DND-41 (cell line): ENCODE data around the gene ADAMTS19.

Source experiments
- ATAC-seq: fragments of 200-7000 bp; cut with Tn5 transposase; 3 replicates; pipeline ENCODE4 v1.9.1; 2021; ENCODE audit warnings: low read depth; ENCODE audit not compliant: insufficient read depth
- DNase-seq: peaks from one replicate; pipeline ENCODE4 v3.0.0-alpha.2; 2020
- H2AFZ ChIP-seq: 2 replicates; pipeline ENCODE4 v1.6.0; 2012; ENCODE audit warnings: low read depth, low read length
- H3K27ac ChIP-seq: 2 replicates; pipeline ENCODE4 v1.5.1; 2012; ENCODE audit warnings: low read length, inconsistent platforms
- H3K27me3 ChIP-seq: fragments of 200-600 bp; sonication (generic); 2 replicates; pipeline ENCODE4 v1.6.0; 2012; ENCODE audit warnings: low read length, mild to moderate bottlenecking, inconsistent platforms; ENCODE audit not compliant: insufficient read depth, poor library complexity
- H3K36me3 ChIP-seq: 2 replicates; pipeline ENCODE4 v1.5.1; 2012; ENCODE audit warnings: low read length, inconsistent platforms; ENCODE audit not compliant: insufficient read depth
- H3K4me1 ChIP-seq: 2 replicates; pipeline ENCODE4 v1.5.1; 2012; ENCODE audit warnings: mild to moderate bottlenecking, low read length; ENCODE audit not compliant: insufficient read depth
- H3K4me2 ChIP-seq: 2 replicates; pipeline ENCODE4 v1.6.0; 2012; ENCODE audit warnings: mild to moderate bottlenecking, moderate library complexity, low read length, inconsistent platforms; ENCODE audit not compliant: insufficient read depth
- H3K4me3 ChIP-seq, 2 experiments: fragments of 200-600 bp in 1 of 2; shearing (Covaris generic) in 1 of 2; 2 replicates each; pipeline ENCODE4 v1.5.1; 2012 to 2016; ENCODE audit warnings: inconsistent platforms in 2 of 2, low read length in 2 of 2, mild to moderate bottlenecking in 2 of 2, low read depth in 1 of 2, moderate library complexity in 1 of 2
- H3K79me2 ChIP-seq: 2 replicates; pipeline ENCODE4 v1.6.0; 2012; ENCODE audit warnings: low read length, inconsistent platforms; ENCODE audit not compliant: insufficient read depth
- H3K9ac ChIP-seq: 2 replicates; pipeline ENCODE4 v1.6.0; 2012; ENCODE audit warnings: low read depth, mild to moderate bottlenecking, inconsistent platforms, low read length, moderate library complexity
- H3K9me3 ChIP-seq: 2 replicates; pipeline ENCODE4 v1.5.1; 2012; ENCODE audit warnings: low read length, moderate library complexity, mild to moderate bottlenecking, inconsistent platforms; ENCODE audit not compliant: insufficient read depth, severe bottlenecking
- H4K20me1 ChIP-seq: 2 replicates; pipeline ENCODE4 v1.6.0; 2012; ENCODE audit warnings: low read length; ENCODE audit not compliant: insufficient read depth
- EZH2 ChIP-seq: IDR thresholded peaks from 3 replicates; pipeline ENCODE4 v1.6.1; 2012; ENCODE audit warnings: borderline replicate concordance, low read depth, mild to moderate bottlenecking, moderate library complexity, low read length, inconsistent platforms; ENCODE audit not compliant: severe bottlenecking
- TF ChIP-seq, protein P1 (sequence below): IDR thresholded peaks from 2 replicates; pipeline ENCODE4 v1.5.1; 2012; ENCODE audit warnings: borderline replicate concordance, low read length, moderate library complexity, mild to moderate bottlenecking; ENCODE audit not compliant: poor library complexity, severe bottlenecking; ENCODE audit errors: extremely low read depth

ADAMTS19 gene

DNA sequence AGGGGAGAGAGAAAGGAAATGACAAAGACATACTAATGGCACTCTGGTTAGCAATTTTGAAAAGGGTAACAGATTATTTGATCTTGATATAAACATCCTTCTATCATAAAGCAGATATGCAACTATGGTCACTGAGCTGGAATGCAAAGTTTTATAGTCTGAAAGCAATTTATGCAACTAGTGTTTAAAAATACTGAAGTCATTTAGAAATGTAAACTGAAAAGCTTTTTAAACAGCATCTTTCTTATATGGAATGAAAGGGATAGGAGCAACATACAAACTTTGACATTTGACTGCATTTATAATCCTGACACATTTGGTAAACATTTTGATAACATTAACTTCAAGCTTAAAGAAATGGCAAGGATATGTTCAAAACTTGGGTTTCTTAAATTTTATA is 28.7 kb upstream of the ADAMTS19 start:
- TF ChIP-seq, protein P1, sequence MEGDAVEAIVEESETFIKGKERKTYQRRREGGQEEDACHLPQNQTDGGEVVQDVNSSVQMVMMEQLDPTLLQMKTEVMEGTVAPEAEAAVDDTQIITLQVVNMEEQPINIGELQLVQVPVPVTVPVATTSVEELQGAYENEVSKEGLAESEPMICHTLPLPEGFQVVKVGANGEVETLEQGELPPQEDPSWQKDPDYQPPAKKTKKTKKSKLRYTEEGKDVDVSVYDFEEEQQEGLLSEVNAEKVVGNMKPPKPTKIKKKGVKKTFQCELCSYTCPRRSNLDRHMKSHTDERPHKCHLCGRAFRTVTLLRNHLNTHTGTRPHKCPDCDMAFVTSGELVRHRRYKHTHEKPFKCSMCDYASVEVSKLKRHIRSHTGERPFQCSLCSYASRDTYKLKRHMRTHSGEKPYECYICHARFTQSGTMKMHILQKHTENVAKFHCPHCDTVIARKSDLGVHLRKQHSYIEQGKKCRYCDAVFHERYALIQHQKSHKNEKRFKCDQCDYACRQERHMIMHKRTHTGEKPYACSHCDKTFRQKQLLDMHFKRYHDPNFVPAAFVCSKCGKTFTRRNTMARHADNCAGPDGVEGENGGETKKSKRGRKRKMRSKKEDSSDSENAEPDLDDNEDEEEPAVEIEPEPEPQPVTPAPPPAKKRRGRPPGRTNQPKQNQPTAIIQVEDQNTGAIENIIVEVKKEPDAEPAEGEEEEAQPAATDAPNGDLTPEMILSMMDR = no peak
- TF ChIP-seq EZH2 = no peak
- no peaks in the 10 kb centered on the region for H4K20me1 ChIP-seq
- ATAC-seq = no peak
- no peak overlapping the region for H3K4me3 ChIP-seq
- H3K4me2 ChIP-seq = no peak overlapping the region
- DNase-seq = no peak
- H2AFZ ChIP-seq = no peak overlapping the region
- H3K27me3 ChIP-seq = no peaks in the 10 kb centered on the region
- no peak overlapping the region for H3K27ac ChIP-seq
- no peaks in the 10 kb centered on the region for H3K36me3 ChIP-seq
- no peaks in the 10 kb centered on the region for H3K4me1 ChIP-seq
- H3K9me3 ChIP-seq = no peaks in the 10 kb centered on the region
- H3K9ac ChIP-seq = no peak overlapping the region
- no peaks in the 10 kb centered on the region for H3K79me2 ChIP-seq

DNA sequence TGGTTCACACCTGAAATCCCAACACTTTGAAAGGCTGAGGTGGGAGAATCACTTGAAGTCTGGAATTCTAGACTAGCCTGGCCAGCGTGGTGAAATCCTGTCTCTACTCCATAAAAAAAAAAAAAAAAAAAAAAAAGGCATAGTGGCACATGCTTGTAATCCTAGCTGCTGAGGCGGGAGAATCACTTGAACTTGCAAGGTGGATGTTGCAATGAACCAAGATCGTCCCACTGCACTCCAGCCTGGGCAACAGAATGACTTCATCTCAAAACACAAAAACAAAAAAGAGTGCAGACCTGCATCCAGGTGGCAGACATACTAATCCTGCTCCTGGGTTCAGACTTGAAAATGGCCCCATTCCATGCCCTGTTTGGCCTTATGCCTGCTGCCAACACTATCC is 21.8 kb upstream of the ADAMTS19 start:
- Histone ChIP-seq H3K4me2 (no peak overlapping the region), H3K36me3 (no peaks in the 10 kb centered on the region), H3K9ac (no peak overlapping the region), H3K79me2 (no peaks in the 10 kb centered on the region), H3K9me3 (no peaks in the 10 kb centered on the region), H4K20me1 (no peaks in the 10 kb centered on the region), H3K4me1 (no peaks in the 10 kb centered on the region), H2AFZ (no peak overlapping the region), H3K4me3 (no peak overlapping the region), H3K27me3 (no peaks in the 10 kb centered on the region), H3K27ac (no peak overlapping the region)
- ATAC-seq = no peak
- no peak for DNase-seq
- TF ChIP-seq, protein P1 = no peak
- TF ChIP-seq EZH2 = no peak

DNA sequence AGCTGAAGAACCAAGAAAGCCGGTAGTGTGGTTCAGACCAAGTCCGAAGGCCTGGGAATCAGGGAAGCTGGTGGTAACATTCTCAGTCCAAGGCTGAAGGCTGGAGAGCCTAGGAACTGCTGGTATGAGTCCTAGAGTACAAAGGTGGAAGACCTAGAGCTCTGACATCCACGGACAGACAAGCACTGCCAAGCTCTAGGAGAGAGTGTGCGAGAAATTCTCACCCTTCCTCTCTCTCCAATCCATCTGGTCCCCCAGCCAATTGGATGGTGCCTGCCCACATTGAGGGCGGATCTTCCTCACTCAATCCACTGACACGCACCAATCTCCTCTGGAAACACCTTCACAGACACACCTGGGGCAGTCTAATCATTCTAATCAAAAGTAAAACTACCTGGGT is 19.7 kb upstream of the ADAMTS19 start:
- H3K27ac ChIP-seq = no peak overlapping the region
- no peaks in the 10 kb centered on the region for H3K79me2 ChIP-seq
- no peaks in the 10 kb centered on the region for H4K20me1 ChIP-seq
- no peak for DNase-seq
- no peak overlapping the region for H3K9ac ChIP-seq
- H2AFZ ChIP-seq = no peak overlapping the region
- H3K36me3 ChIP-seq = no peaks in the 10 kb centered on the region
- TF ChIP-seq EZH2 = no peak
- TF ChIP-seq, protein P1 = no peak
- H3K4me2 ChIP-seq = no peak overlapping the region
- H3K4me3 ChIP-seq = no peak overlapping the region
- no peaks in the 10 kb centered on the region for H3K27me3 ChIP-seq
- H3K9me3 ChIP-seq = no peaks in the 10 kb centered on the region
- ATAC-seq = no peak
- no peaks in the 10 kb centered on the region for H3K4me1 ChIP-seq

DNA sequence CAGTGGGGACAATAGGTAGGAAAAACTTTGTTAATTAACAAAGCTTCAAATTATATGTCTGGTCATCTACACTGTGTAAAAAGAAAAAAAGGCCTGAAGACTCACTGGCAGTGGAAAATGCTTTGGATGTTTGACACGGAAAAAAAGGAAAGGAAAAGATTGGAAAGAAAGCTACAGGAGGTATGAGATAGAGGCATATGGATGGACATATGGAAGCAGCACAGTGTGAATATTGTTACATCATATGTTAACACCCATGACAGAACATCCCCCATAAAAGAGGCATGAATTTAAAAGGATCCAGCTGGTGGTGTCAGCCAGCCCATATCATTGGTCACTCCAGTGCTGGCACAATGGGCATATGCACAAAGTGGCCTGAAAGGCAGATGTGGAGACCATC is 19.0 kb upstream of the ADAMTS19 start:
- no peaks in the 10 kb centered on the region for H3K27me3 ChIP-seq
- H3K9me3 ChIP-seq = no peaks in the 10 kb centered on the region
- ATAC-seq = no peak
- no peak for TF ChIP-seq EZH2
- TF ChIP-seq, protein P1 = no peak
- H3K4me1 ChIP-seq = no peaks in the 10 kb centered on the region
- no peaks in the 10 kb centered on the region for H3K36me3 ChIP-seq
- no peaks in the 10 kb centered on the region for H3K79me2 ChIP-seq
- no peak overlapping the region for H3K9ac ChIP-seq
- no peak for DNase-seq
- no peak overlapping the region for H3K27ac ChIP-seq
- H3K4me2 ChIP-seq = no peak overlapping the region
- no peak overlapping the region for H3K4me3 ChIP-seq
- H2AFZ ChIP-seq = no peak overlapping the region
- H4K20me1 ChIP-seq = no peaks in the 10 kb centered on the region
